DMS114 treated with DMSO at 0.1 percent for 48 hours (cell line): ENCODE data around the gene GAS7.

Experiments used
- DNase-seq: peaks from one replicate; lab custom pipeline; 2025; ENCODE audit not compliant: unreplicated experiment; lab: John Stamatoyannopoulos, UW

Gene GAS7

DNA sequence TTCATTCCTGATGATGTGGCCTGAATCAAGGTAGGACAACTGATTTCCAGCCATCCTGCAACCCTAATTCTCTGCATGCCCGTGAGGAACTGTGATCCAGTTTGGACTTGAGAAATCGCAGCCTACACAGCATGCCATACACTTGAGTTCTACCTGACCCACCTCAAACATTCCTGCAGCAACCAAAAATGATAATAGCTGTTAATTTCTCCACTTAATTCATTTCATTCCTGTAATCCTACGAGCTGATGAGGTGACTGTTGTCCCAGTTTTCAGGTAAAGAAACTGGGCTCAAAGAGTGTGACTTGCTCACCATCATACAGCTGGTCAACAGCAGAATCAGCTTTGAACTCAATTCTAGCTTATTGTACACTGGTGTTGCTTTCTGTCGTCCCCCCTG lies 2.2 kb upstream of the GAS7 start:
- no peak for DNase-seq

DNA sequence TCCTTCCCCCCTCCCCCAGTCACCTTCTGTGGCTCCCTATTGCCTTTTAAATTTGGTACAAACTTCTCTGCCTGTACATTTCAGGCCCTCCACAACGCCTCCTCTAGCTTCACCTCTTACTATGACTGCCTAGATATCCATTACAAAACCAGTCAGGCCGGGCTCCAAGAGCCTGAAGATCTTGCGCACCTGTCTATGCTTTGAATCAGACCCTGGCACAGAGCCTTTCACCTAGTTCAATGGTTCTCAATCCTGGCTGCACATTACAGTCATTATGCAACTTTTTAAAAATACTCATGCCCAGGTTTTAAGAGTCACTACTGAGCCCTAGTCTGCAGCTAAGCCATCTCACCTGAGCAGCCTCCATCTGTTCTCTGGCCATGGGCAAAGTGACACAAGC lies 1.6 kb upstream of the GAS7 start:
- DNase-seq = no peak

DNA sequence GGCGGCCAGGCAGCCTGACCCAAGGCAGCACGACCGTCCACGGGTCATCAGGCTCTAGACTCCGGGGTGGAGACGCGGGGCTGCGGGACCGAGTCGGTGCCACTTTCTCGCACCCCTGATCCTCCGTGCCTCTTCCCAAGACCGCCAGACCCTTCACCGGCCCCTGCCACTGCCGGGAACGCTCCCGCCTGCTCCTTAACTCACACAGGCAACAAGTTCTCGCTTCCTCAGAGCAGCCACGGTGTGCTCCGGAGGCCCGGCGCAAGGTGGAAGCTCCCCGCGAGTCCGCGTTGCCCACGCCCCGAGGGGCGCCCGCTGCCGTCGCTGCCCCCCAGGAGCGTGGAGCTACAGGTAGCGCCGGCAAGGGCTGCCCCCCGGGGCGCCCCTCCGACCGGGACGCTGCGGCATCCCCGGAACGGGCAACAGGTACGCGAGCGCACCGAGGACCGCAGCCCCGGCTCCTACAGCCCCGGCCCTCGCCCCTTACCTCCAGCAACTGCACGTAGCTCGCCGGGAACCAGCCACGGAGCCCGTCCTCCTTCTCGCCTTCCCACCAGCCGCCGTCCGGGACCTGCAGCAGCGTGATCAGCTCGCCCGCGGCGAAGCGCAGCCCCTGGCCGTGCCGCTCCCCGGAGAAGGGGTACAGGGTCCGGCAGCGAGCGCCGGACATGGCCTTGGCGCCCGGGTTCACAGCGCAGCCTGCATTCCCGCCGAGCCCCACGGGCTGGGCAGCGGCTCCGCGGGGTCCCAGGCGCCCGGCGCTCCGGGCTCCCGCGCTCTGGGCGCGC lies 491 bp downstream of the GAS7 start:
- DNase-seq = no peak

DNA sequence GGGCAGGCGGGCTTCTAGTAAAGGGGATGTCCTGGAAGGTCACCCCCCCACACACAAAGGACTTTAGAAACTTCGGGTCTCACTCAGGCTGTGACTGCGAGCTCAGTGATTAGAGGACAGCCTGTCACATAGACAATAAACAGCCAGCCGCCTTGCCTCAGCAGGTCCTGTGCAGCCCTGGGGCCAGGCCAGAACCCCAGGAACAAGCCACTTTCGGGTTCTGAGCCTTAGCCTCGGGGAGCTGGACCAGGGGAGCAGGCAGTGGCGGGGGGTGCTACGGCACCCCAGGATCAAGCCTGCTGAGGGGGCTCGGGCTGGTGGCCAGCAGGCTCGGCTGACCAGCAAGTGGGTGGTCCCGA lies 1.1 kb downstream of the GAS7 start:
- no peak for DNase-seq

DNA sequence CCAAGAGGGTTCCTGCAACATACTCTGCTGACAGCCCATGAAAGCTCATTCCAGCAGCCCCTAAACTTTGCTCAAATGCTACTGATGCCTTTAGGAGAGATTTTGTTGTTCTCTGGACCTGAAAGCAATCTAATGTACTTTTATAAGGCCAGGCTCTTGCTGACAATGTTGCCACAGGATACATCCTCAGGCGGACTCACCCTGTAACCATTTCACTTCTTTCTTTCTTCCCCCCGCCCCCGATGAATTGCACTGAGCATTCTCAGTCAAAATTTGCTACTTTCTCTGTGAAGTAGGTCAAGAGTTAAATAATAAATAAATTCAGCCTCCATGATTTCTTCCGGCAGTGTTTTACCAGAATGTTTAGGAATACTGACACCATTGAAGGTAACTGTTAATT lies 1.5 kb downstream of the GAS7 start:
- no peak for DNase-seq

DNA sequence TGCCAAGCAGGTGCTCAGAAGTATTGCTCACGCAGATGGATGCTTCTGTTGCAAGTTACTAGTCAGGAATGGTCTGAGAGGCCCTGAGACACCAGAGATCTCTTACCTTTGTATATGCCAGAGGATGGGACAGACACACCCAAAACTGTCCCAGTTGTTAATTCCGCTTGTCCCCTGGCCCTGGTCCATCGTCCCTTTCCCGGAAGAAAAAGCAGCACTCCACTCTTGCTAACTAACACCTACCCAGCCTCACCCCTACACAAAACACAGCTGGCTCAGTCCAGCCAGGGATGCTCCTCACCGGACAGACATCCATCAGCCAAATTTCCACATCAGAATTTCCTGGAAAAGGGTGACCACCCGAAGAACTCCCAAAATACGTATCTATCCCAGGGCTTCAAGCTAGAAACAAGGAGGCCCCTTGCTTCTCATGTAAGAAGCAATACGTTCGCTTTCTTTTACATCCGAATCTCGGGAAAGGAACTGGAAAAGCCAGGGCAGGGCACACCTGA lies 2.0 kb downstream of the GAS7 start:
- DNase-seq = no peak

DNA sequence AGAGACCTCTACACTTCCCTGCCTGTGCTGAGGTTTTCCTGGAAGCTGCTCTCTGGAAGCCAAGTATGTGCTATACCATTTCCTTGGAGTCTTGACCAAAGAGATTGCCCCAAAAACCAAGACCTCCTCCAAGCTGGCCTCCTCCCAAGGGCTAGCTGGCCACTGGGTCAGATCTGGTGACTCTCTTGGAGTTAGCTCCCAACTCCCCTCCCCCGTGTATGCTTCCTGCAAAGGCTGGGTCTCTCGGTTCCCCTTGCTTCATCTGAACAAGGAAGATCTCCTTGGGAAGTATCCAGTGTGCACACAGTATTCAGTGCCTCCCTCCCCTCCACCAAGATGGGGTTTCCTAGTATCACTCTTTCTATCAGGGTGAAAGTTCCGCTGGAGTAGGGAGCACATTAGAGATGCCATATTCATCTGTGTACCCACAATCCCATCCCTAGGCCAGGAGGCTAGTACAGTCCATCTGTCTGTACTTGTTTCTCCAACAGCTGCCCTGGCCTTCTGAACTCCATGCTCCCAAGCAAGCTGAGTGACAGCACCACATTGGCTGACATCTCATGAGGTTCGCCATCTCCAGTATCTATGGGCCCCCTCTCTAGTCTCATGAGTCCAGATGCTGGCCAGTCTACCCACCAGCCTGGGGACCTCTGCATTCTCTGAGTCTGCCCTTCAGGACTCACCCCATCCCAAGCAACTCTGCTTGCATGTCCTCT lies 3.2 kb downstream of the GAS7 start:
- DNase-seq = no peak

DNA sequence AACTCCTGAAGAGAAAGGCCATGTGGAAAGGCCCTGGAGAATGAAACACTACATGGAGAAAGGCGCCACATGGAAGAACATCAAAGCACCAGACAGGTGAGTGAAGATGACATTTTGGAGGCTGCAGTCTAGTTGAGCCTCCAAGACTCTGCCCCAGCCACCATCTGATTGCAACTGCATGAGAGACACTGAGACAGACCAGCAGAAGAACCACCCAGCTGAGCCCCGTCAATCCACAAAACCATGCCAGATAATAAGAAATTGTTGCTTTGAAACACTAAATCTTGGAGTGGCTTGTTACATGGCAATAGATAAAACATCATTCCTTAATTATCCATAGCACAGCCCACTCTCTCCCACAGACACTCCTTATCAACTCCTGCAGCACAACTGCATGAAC lies 4.8 kb downstream of the GAS7 start:
- no peak for DNase-seq

DNA sequence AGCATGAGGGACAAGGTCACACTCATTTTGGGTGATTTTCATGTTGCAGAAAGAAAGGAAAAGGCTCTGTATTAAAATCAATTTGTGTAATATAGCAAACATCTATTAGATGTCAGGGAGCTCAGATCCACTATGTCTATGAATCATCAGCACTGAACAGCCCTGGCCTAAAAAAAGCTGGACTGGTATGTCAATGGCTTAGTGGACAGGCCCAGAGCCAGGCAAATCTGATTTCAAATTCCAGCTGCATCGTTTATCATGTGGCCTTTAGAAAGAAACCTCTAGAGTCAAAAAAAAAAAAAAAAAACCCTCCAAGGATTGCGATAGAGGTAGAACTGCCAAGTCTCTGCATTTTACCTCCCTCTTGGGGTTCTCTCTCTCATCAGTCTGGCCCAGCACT lies 5.4 kb downstream of the GAS7 start:
- no peak for DNase-seq

DNA sequence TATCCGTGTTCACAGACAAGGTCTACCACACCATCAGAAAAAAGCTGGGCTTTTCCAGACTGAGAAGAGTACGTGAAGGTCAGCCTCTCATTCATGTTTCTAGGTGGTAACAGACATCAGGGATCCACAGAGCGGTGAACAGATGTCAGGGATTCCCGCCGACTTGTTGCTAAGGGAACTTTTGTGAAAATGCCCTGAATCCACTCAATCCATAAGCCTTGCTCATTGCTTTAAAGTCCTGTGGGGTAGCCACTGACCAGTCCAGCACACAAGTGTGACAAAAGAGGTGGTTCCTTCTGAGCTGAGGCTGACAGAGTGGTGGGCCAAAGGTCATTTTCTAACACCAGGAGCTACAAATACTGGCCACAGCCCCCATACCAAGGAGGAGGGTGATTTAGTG lies 5.9 kb downstream of the GAS7 start:
- DNase-seq = no peak

DNA sequence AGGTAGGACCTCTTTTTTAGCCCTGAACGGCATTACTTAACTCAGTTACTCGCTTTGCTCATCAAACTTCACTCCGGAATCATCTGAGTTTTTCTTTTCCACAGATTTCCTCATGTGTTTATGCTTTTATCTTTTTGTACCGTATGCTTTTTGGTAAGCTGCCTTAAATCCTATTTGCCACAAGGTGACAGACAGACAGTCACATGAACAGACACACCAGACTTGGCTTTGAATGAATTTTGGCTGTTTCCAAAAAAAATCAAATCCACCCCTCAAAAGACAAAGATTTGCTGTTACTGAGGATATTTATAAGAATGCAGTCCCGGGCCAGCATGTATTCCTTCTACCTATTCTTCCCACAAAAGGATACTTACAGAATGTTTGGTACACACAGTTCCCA lies 10.9 kb downstream of the GAS7 start:
- no peak for DNase-seq

DNA sequence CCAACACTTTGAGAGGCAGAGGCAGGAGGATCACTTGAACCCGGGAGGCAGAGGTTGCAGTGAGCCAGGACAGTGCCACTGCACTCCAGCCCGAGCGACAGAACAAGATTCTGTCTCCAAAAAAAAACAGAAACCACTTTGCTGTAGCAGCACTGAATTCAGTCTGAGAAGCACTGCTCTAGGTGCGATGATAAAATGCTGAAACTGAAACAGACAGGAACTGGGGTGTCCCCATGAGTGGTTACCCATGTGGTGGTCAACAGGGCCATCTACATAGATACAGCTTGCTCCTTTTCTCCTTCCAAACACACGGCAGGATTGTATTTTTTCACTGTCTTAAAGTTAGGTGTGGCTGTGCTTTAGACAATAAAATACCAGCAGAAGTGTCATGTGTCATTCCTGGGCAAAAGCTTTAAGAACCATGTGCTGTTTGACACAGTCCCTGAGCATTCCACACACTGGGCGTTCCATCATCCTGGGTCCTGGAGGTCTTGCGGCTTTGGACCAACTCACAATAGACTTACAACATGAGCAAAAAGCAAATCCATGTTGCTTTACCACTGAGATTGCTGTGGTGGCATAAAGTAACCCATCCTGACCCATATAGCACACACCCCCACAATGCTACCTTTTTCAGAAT lies 11.5 kb downstream of the GAS7 start:
- no peak for DNase-seq

DNA sequence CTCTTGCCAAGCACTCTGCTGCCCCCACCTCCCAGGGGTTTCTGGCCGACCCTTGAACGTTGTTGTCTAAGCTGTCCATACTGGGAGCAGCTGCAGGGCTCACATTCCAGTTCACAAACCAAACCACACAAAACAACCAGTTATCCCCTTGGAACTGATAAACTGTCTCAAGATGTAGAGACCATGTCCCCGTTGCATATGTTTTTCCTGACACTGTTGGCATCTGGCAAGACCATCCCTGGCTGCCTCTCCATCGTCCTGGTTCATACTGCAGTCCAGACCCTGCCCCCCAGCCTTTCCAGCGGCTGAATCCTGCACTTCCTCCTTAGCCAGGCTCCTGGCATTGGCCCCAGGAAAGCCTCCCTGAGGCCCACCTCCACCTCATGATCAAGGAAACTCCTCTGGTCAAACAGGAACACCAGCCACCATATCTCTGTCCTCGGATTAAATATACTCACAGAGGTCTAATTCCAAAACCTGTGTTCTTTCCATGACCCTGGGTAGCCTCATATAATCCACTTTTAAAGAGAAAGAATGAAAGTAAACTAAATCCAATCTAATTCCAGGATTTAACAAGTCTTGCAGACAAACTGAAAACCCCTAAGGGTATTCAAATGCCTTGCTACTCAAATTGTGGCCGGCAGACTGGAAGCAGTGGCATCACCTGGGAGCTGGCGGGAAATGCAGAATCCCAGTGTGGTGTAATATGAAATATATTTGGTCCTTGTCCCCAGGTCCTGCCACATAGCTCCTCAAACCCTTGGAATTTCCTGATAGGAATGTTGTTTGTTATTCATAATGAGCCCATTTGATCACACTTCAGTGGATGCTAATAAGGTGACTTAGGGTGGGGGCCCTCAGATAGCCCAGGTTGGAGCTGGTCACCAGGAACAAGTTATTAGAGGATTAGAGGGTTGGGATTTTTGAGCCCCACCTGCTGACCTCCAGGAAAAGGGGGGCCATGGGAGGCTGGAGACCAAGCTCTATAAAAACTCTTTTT lies 14.2 kb downstream of the GAS7 start:
- DNase-seq = no peak

DNA sequence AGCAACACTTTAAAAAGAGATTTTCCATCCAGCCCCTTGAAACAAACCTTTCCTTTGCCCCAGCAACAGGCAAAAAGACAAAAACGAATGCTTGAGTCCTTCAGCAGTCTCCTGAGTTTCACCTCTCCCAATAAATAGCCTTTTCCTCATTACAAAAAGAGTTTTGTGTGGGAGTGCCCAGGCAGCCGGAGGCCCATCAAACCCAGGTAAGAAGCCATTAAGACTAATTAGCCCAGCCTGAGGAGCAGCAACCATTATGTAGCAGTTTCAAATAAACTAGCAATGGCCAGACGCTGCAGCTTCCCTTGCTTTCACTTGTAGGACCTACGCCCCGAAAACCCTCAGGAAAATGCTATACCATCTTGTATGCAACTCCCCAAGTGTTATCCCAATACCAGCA lies 15.6 kb downstream of the GAS7 start:
- no peak for DNase-seq

DNA sequence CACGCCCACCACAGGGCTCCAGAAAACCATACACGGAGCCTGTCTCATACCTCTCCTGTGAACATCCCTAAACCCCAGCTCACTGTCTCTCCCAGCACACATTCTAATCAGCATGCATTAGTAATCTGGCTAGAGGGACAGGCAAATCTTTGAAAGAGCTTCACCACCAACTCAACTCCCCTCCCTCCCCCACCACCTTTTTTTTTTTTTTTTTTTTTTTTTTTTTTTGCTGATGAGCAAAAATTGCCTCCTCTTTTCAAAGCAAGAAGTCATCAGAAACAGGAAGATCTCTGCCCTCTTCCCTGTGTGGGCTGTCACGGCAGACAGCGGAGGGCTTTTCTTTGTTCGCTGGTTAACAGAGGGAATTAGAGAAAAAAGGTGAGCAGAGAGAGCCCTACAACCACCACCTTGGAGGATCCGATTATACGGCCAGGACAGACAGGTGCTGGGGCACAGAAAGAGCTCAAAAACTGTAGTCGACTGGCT lies 19.9 kb downstream of the GAS7 start:
- DNase-seq = no peak

DNA sequence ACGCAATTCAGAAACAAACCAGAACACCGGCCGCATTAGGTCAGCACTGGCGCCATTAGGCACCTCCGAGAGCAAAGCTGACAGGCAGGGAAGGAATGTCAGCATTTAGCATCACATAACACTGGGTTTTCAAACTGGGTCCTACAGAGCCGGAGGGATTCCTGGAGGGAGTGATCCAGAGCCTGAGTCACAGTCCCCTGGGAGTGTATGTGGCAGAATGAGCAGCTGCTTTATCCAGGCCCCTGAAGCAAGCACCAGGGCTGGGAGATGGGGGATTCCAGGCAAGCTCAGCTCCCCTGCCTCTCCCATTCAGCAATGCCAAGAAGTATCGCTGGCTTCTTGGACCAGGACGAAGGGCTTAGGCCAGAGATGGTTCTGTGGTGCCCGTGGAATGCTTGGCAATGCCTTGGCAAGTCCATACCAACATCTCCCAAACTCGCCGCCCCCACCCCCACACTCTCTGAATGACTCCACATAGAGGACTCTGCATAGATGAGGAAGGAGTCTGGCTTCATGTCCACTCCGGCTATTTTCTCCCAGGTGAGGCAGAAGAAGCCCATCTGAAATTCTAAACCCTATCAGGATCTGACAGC lies 20.4 kb downstream of the GAS7 start:
- DNase-seq = no peak

DNA sequence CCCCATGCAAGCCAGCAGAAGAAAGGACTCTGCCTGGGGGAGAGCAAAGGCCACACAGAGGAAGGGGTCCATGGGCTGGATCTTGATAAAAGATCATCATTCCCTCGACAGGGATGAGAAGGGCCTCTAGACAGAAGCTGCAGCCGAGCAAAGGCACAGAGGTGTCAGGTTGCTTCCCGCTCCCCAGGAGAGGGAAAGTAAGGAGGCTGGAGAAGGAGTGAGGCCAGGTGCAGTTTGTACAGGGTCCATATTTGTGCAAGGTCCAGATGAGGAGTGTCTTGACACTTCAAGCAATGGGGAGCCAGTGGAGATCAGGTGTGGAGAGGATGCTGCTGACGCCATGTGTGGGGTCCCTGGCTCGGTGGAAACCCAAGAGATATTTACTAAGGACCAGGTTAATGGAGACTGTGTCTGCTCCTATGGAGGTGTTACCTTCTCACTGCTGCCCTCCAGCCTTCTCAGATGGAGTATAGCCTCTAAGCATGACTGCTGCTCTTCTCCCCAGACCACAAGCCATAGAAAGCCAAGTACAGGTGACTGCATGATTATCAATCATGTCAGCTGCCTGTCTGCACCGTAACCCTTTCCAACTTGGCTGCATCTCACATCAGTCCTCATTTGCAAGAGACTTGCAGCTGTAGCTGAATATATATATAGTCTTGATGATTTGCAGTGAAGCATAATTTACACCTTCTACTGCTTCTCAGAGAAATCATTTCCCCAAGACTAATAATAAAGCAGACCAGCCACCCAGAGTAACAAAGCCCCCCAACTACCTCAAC lies 21.1 kb downstream of the GAS7 start:
- no peak for DNase-seq

DNA sequence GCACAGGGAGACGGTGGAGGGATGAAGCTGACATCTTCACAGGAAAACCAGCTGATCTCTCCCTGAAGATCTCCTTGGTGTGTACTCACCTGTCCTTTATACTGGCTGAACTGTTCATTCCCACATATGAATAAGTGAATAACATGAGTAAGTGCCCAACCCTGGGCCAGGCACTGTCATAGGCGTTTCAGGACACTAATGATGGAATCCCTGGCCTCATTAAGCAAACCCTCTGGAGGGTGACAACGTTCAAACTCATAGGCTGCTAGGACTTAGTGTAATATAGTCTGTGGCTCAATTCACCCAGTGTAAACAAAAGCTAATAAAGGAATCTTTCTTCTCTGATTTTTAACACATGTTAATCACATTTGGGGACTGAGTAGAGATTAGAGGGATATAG lies 24.5 kb downstream of the GAS7 start:
- no peak for DNase-seq

DNA sequence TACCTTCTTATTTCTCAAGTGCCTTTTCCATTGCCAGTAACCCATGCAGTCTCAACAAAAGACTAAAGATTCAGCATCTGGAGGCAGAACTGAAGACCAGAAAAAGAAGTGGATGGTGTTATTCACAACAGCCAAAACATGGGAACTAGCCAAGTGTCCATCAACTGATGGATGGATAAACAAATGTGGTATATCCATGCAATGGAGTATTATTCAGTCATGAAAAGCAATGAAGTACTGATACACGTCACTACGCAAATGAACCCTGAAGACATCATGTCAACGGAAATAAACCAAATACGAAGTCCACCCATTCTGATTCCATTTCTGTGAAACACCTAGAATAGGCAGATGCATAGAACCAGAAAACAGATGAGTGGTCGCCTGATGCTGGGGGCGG lies 25.6 kb downstream of the GAS7 start:
- DNase-seq = no peak
